Endodermal cell (in vitro differentiated cells): ENCODE measurements around the gene UGT1A7. TPM values are rescaled to one million over a fixed set of nuclear protein-coding genes. Genes with fewer than 3 reads are reported as not detected.

Source experiments
- DNase-seq: peaks from one replicate; pipeline ENCODE4 v3.0.0-alpha.2; 2017
- H3K27ac ChIP-seq: 2 replicates; pipeline ENCODE4 v1.5.1; 2013; ENCODE audit warnings: mild to moderate bottlenecking, low read depth, low read length, moderate library complexity
- H3K27me3 ChIP-seq: 2 replicates; pipeline ENCODE4 v1.6.1; 2013; ENCODE audit warnings: mild to moderate bottlenecking, low read length, moderate library complexity; ENCODE audit not compliant: insufficient read depth, control insufficient read depth, poor library complexity, severe bottlenecking
- H3K36me3 ChIP-seq: 2 replicates; pipeline ENCODE4 v1.7.0; 2013; ENCODE audit warnings: mild to moderate bottlenecking, low read length, moderate library complexity; ENCODE audit not compliant: control insufficient read depth, insufficient read depth
- H3K4me1 ChIP-seq: one replicate; pipeline ENCODE4 v1.7.0; 2013; ENCODE audit warnings: low read length; ENCODE audit not compliant: control insufficient read depth, insufficient read depth
- H3K4me3 ChIP-seq: 2 replicates; pipeline ENCODE4 v1.5.1; 2013; ENCODE audit warnings: mild to moderate bottlenecking, low read length, moderate library complexity
- H3K9ac ChIP-seq: 2 replicates; pipeline ENCODE4 v1.6.1; 2013; ENCODE audit warnings: mild to moderate bottlenecking, low read length, moderate library complexity; ENCODE audit not compliant: poor library complexity, severe bottlenecking; ENCODE audit errors: extremely low read depth
- H3K9me3 ChIP-seq: 2 replicates; pipeline ENCODE4 v1.6.1; 2013; ENCODE audit warnings: mild to moderate bottlenecking, low read length, moderate library complexity; ENCODE audit not compliant: control insufficient read depth
- H3K27ac Mint-ChIP-seq: 2 replicates; pipeline ENCODE4 v1.8.0; 2020; ENCODE audit warnings: mixed read lengths
- H3K27me3 Mint-ChIP-seq: 2 replicates; pipeline ENCODE4 v1.8.0; 2021; ENCODE audit warnings: mild to moderate bottlenecking, mixed read lengths; ENCODE audit not compliant: insufficient read depth
- H3K36me3 Mint-ChIP-seq: 2 replicates; pipeline ENCODE4 v1.8.0; 2020; ENCODE audit warnings: low read depth, mixed read lengths
- H3K4me1 Mint-ChIP-seq: 2 replicates; pipeline ENCODE4 v1.8.0; 2020; ENCODE audit warnings: mixed read lengths
- H3K4me3 Mint-ChIP-seq: 2 replicates; pipeline ENCODE4 v1.8.0; 2020; ENCODE audit warnings: mild to moderate bottlenecking, moderate library complexity, mixed read lengths
- H3K9me3 Mint-ChIP-seq: 2 replicates; pipeline ENCODE4 v1.8.0; 2020; ENCODE audit warnings: mild to moderate bottlenecking, mixed read lengths
- WGBS, 2 experiments: methylation state at CpG; one replicate each; pipeline versions ENCODE4 v1.1.5 to v1.1.7; 2013; ENCODE audit warnings: missing lambda C conversion rate in 2 of 2, mixed read lengths in 1 of 2; ENCODE audit not compliant: insufficient coverage in 1 of 2, insufficient read length in 1 of 2; 5-methylcytosine and 5-hydroxymethylcytosine counted together
- total RNA-seq, 2 donors: library from RNA; stranded (reverse); fragmentation: NEBNext Ultra II Directional in 1 of 2; extraction: Animal tissue kit (Norgen Biotek cat#: 25700) in 1 of 2; gene quantifications; 2 replicates in 1 of 2; 3 replicates in 1 of 2; pipeline ENCODE4 v1.2.1, GENCODE V29; 2021
- TF ChIP-seq, protein P1 (sequence below): fragments of 200-600 bp; sonication (generic); conservative IDR thresholded peaks from 2 replicates; pipeline ENCODE4 v1.5.0; 2021; ENCODE audit warnings: antibody characterized with exemption, mild to moderate bottlenecking

Gene UGT1A7
- total RNA-seq, 2 donors from 2014 or later: not detected

DNA sequence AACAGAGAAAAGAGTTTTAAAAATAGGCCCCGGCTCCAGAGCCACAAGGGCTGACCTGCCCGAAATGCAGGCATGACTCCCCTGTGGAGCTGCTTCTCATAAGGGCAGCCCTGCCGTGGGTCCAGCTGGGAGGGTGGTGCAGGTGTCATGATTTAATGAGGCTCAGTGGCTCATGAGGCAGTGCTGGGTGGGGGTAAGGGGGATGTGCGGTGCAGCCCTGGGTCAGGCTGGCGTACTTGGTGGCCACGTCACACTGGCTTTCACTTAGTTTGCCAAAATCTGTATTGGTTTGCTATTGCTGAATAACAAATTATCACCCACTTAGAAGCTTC, 139.0 kb downstream of the UGT1A7 start:
- no peaks in the 10 kb centered on the region for H3K4me1 ChIP-seq
- H3K27ac ChIP-seq: no peak overlapping the region
- Mint-ChIP-seq H3K4me3 (no peak overlapping the region), H3K36me3 (no peaks in the 10 kb centered on the region), H3K9me3 (peaks cover 2% of the 10 kb centered on the region), H3K4me1 (peaks cover 7% of the 10 kb centered on the region), H3K27me3 (no peaks in the 10 kb centered on the region), H3K27ac (no peak overlapping the region)
- no peaks in the 10 kb centered on the region for H3K9me3 ChIP-seq
- DNase-seq: peak; percentile 34
- H3K36me3 ChIP-seq: no peaks in the 10 kb centered on the region
- H3K27me3 ChIP-seq: no peaks in the 10 kb centered on the region
- 90% methylated on average over 4 to 6 of the region's 6 CpGs for WGBS, 2 experiments
- TF ChIP-seq, protein P1, sequence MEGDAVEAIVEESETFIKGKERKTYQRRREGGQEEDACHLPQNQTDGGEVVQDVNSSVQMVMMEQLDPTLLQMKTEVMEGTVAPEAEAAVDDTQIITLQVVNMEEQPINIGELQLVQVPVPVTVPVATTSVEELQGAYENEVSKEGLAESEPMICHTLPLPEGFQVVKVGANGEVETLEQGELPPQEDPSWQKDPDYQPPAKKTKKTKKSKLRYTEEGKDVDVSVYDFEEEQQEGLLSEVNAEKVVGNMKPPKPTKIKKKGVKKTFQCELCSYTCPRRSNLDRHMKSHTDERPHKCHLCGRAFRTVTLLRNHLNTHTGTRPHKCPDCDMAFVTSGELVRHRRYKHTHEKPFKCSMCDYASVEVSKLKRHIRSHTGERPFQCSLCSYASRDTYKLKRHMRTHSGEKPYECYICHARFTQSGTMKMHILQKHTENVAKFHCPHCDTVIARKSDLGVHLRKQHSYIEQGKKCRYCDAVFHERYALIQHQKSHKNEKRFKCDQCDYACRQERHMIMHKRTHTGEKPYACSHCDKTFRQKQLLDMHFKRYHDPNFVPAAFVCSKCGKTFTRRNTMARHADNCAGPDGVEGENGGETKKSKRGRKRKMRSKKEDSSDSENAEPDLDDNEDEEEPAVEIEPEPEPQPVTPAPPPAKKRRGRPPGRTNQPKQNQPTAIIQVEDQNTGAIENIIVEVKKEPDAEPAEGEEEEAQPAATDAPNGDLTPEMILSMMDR: no peak
- no peak overlapping the region for H3K9ac ChIP-seq
- no peak overlapping the region for H3K4me3 ChIP-seq

DNA sequence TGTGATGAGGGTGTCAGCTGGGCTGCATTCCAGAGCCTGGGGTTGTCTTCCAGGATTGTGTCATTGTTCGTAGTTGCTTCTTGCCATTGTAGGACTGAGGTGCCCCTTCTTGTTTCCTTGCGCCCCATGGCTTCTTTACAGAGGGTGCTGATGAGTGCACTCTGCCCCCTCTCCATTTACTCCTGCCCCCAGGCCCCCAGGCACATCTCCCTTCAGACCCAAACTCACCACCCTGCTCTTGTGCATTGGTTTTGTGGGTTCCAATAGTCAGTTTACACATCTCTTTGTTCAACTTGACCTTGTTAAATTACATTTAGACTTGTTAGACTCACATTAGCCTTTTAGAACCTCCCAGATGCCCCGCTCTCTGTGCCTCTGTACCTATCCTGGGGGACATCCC, 139.5 kb downstream of the UGT1A7 start:
- no peaks in the 10 kb centered on the region for H3K36me3 Mint-ChIP-seq
- H3K27ac ChIP-seq: no peak overlapping the region
- no peaks in the 10 kb centered on the region for H3K36me3 ChIP-seq
- H3K27me3 ChIP-seq: no peaks in the 10 kb centered on the region
- no peaks in the 10 kb centered on the region for H3K27me3 Mint-ChIP-seq
- no peak overlapping the region for H3K4me3 ChIP-seq
- peaks cover 7% of the 10 kb centered on the region for H3K4me1 Mint-ChIP-seq
- no peaks in the 10 kb centered on the region for H3K9me3 ChIP-seq
- TF ChIP-seq, protein P1: no peak
- peak; percentile 29 for DNase-seq
- 67 to 93% methylated on average over 1 to 3 of the region's 3 CpGs for WGBS, 2 experiments
- peaks cover 2% of the 10 kb centered on the region for H3K9me3 Mint-ChIP-seq
- H3K4me3 Mint-ChIP-seq: no peak overlapping the region
- no peaks in the 10 kb centered on the region for H3K4me1 ChIP-seq
- H3K27ac Mint-ChIP-seq: no peak overlapping the region
- H3K9ac ChIP-seq: no peak overlapping the region

DNA sequence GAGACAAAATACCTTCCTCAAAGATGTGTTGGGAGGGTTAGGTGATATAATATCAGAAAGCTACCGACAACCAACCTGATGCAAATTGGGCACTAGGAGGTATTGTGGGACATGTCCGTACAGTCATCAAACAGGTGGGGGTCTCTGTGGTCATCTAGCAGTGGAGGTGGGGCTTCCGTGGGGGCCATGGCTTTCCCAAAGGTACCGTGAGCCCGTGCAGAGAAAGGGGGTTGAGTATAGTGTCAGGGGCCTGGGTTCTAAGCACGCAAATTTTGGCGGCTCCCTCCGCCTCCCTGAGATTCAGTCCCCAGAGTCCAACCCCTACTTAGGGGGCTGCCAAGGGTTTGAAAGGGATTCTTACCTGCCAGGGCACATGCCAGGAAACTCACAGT, 140.0 kb downstream of the UGT1A7 start:
- Mint-ChIP-seq H3K36me3 (no peaks in the 10 kb centered on the region), H3K27ac (no peak overlapping the region), H3K4me1 (peaks cover 7% of the 10 kb centered on the region), H3K27me3 (no peaks in the 10 kb centered on the region), H3K9me3 (peaks cover 2% of the 10 kb centered on the region), H3K4me3 (no peak overlapping the region)
- Histone ChIP-seq H3K4me1 (no peaks in the 10 kb centered on the region), H3K27ac (no peak overlapping the region), H3K36me3 (no peaks in the 10 kb centered on the region), H3K27me3 (no peaks in the 10 kb centered on the region), H3K4me3 (no peak overlapping the region), H3K9ac (no peak overlapping the region), H3K9me3 (no peaks in the 10 kb centered on the region)
- no peak for DNase-seq
- TF ChIP-seq, protein P1: no peak
- WGBS, 2 experiments: 95 to 97% methylated on average over 5 to 8 of the region's 8 CpGs
